BLaER1 (cell line): Measurements from ENCODE around the gene SRSF12.
A peak's percentile ranks its signal among the peaks of the same experiment; 100 is the strongest.
"Not testable (repeated sequence)": the region's sequence is repeated elsewhere in the genome, so short reads cannot be mapped to it uniquely, and the experiment has no call there.

ENCODE experiments used
- H3K27ac ChIP-seq: shearing (Covaris generic); formaldehyde crosslinking; 2 replicates; pipeline ENCODE4 v1.8.1; 2022
- H3K27me3 ChIP-seq: shearing (Covaris generic); formaldehyde crosslinking; 2 replicates; pipeline ENCODE4 v1.8.1; 2022
- H3K36me3 ChIP-seq: shearing (Covaris generic); formaldehyde crosslinking; 2 replicates; pipeline ENCODE4 v1.8.1; 2022
- H3K4me1 ChIP-seq: shearing (Covaris generic); formaldehyde crosslinking; 2 replicates; pipeline ENCODE4 v1.8.1; 2022
- H3K4me2 ChIP-seq: shearing (Covaris generic); formaldehyde crosslinking; 2 replicates; pipeline ENCODE4 v1.8.1; 2022
- H3K4me3 ChIP-seq: shearing (Covaris generic); formaldehyde crosslinking; 2 replicates; pipeline ENCODE4 v1.8.1; 2022
- H3K9ac ChIP-seq: shearing (Covaris generic); formaldehyde crosslinking; 2 replicates; pipeline ENCODE4 v1.8.1; 2022
- H3K9me3 ChIP-seq: shearing (Covaris generic); formaldehyde crosslinking; 2 replicates; pipeline ENCODE4 v1.8.1; 2022
- H4K20me1 ChIP-seq: shearing (Covaris generic); formaldehyde crosslinking; 2 replicates; pipeline ENCODE4 v1.8.1; 2022
- Cebpa-rat ChIP-seq: shearing (Covaris generic); IDR thresholded peaks from 2 replicates; pipeline ENCODE4 v1.8.1; 2022

SRSF12 gene

DNA sequence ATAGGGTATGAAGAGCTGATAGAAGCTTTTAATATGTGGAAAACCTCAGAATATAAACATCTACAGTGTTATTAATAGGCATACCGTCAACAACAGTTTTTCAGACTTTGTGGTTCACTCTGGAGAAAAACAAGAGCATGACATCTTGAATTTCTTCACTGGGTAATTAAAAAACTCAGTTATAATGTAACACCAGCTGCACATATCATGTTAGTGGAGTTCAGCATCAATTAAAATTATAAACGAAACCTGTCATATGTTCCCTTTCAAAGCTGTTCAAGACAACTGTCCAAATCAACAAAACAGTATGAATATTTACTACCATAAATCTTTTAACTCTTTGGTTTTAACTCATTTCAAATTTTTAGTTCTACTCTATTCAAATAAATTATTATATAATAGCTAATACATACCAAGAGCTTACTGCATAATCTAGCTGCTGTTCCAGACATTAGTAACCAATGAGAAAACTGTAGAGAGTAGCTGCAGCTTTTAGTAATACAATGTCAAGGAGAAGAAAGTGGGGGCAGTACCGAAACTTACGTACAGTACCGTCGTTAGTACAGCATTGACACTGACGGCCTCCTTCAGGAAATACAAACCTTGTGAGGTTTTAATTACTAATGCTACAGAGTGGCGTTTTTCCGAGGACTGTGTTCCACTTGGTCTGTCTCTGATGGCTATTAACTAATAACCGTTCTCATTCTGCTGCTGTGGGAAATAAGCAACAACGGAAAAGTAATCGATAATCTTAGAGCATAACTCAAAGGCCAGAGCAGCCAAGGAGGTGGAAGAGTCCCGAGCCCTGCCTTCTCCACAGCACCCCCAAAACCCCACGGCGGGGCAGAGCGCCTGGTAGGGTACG, 27.5 kb upstream of the SRSF12 start:
- Histone ChIP-seq H3K9ac (peak overlapping the region; percentile 87), H3K4me1 (peaks cover 21% of the 10 kb centered on the region), H4K20me1 (no peaks in the 10 kb centered on the region), H3K36me3 (0 out of 2 replicates have a peak, but pooled peaks cover 7% of the 10 kb centered on the region), H3K4me2 (peak overlapping the region; percentile 73), H3K27ac (peak overlapping the region; percentile 84), H3K9me3 (no peaks in the 10 kb centered on the region), H3K4me3 (peak overlapping the region; percentile 80), H3K27me3 (no peaks in the 10 kb centered on the region)
- no peak for TF ChIP-seq Cebpa-rat

DNA sequence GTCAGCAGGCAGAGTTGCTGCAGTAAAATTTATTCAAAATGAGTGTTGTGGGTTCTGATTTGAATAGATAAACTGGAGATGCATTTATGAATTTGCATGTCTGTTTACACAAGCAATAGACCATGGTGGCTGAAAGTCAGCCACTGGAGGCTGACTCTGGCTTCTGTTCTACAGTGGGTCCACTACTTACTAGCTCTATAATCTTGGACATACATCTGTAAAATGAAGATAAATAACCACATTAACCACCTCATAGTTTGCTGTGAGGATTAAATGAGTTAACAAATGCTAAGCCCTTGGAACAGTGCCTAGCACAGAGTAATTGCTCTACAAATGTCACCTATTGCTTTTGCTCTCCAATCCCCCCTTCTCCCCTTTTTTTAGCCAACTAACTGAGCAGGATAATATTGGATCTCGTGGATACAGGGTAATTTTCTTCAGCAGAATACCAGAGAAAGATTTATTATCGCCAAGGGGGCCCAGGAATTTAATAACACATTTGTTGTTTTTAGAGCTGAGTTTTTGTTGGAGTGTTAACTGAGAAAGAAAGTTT, 26.6 kb upstream of the SRSF12 start:
- H3K9ac ChIP-seq, result no peak overlapping the region
- H4K20me1 ChIP-seq, result no peaks in the 10 kb centered on the region
- no peak overlapping the region for H3K27ac ChIP-seq
- no peak overlapping the region for H3K4me3 ChIP-seq
- peak overlapping the region; percentile 73; the same call in 1 of the 2 replicates for H3K4me2 ChIP-seq
- H3K36me3 ChIP-seq, result no peaks in the 10 kb centered on the region
- peaks cover 21% of the 10 kb centered on the region for H3K4me1 ChIP-seq
- no peaks in the 10 kb centered on the region for H3K9me3 ChIP-seq
- TF ChIP-seq Cebpa-rat, result no peak
- H3K27me3 ChIP-seq, result no peaks in the 10 kb centered on the region

DNA sequence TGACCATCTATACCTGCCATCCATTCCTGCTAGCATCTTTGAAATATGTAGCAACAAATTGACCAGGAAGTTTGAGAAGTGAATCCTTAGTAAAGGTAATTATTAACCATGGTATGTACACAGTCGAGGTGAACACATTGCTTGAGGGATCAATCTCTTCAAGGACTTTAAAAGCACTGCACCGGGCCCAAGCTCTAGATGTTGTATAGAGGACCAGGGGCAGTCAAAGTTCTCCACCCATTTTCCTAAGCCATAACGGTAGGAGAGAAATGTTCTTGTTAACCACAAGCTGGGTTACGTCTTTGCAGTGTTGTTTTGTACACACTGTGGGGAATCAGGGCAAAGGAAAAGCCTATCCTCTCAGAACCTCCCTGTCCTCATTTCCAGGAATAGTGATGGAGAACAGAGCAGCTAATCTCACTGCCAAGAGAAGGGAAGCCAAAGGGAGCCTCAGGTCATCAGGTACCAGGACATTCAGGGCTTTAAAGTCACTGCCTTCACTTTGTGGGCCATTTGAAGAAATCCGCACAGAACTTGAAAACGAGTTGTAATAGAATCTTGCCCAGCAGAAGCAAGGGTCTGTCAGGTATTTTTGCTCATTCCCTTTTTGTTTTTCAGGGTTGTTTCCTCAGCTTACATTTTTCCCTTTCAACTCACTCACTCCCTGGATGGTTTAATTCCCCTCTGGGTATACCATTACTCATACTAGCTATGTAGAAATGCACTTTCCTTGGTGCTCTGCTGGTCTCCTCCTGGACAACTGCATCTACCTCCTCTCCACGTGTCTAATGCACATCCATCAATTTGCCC, 22.7 kb upstream of the SRSF12 start:
- no peak for TF ChIP-seq Cebpa-rat
- Histone ChIP-seq H3K9me3 (no peaks in the 10 kb centered on the region), H3K4me3 (no peak overlapping the region), H3K4me2 (no peak overlapping the region), H3K27me3 (no peaks in the 10 kb centered on the region), H3K36me3 (no peaks in the 10 kb centered on the region), H4K20me1 (no peaks in the 10 kb centered on the region), H3K9ac (no peak overlapping the region), H3K27ac (no peak overlapping the region), H3K4me1 (0 out of 2 replicates have a peak, but pooled peaks cover 9% of the 10 kb centered on the region)

DNA sequence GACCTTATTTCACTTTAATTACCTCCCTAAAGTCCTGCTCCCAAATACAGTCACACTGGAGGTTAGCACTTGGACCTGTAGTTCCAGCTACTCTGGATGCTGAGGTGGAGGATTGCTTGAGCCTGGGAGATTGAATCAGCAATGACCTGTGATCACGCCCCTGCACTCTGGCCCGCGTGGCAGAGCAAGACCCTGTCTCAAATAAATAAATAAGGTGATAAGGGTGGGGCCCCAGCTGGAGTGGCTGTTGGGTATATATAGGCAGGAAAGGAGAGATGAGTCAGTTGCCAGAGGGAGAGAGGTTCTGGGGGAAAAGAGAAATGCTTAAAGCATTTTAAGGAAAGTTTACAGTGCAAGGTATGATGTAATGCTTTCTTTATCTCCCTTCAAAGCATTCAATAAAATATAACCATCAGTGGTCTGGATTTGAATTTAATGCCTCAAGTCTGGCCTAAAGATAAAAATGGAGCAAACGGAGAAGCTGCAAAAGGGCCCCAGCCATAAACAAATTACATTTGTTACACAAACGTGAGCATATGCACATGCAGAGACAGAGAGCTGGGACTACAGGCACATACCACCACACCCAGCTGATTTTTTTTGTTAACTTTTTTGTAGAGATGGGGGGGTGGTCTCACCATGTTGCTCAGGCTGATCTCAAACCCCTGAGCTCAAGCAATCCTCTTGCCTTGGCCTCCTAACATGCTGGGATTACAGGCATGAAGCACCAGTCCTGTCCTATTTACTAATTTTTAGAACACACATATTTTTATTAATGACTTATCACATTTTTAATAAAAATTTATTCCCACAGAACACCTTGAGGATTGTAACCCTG, 21.9 kb upstream of the SRSF12 start:
- Histone ChIP-seq H3K36me3 (no peaks in the 10 kb centered on the region), H3K9me3 (no peaks in the 10 kb centered on the region), H3K27ac (no peak overlapping the region), H3K9ac (no peak overlapping the region), H3K4me3 (no peak overlapping the region), H4K20me1 (no peaks in the 10 kb centered on the region), H3K4me2 (no peak overlapping the region), H3K27me3 (no peaks in the 10 kb centered on the region), H3K4me1 (0 out of 2 replicates have a peak, but pooled peaks cover 4% of the 10 kb centered on the region)
- TF ChIP-seq Cebpa-rat, result no peak

DNA sequence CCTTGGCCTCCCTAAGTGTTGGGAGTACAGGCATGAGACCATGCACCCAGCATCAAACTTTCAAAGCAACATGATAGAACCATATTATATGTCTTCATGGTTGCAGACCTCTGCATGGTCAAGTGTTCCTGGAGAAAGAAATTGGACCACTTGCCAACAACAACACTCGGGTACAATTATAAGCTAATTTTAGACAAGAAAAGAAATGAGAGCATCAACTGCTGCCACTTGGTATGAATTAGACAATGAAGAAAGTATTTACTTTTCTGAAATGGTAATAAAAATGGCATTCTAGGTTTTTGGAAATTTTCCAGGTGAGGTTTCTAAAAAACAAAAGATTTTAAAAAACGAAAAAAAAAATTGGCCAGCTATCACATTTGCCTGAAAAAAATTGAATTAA, 20.3 kb upstream of the SRSF12 start:
- H4K20me1 ChIP-seq, result no peaks in the 10 kb centered on the region
- H3K27ac ChIP-seq, result no peak overlapping the region
- H3K4me2 ChIP-seq, result no peak overlapping the region
- H3K4me1 ChIP-seq, result no peaks in the 10 kb centered on the region
- TF ChIP-seq Cebpa-rat, result no peak
- H3K4me3 ChIP-seq, result no peak overlapping the region
- H3K9me3 ChIP-seq, result no peaks in the 10 kb centered on the region
- no peak overlapping the region for H3K9ac ChIP-seq
- no peaks in the 10 kb centered on the region for H3K27me3 ChIP-seq
- no peaks in the 10 kb centered on the region for H3K36me3 ChIP-seq

DNA sequence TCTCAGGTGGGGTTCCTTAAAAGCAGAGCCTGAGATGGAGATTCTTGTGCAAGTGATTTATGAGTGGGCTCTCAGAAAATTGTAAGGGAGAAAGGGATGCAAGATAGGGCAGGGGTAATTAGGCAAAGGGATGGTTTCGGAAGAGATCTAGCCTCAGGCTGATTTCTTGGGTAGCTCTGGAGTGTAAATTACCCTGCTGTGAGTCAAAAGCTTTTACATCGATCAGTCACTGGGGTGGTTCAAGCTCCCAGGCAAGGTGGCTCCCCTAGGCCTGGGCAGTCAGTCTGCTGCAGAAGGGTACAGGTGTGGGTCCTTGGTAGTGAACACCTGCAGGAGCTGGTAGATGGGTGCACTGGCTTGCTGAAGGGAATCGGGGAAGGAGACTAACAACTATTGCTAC, 16.9 kb upstream of the SRSF12 start:
- Histone ChIP-seq H3K9me3 (no peaks in the 10 kb centered on the region), H4K20me1 (no peaks in the 10 kb centered on the region), H3K27me3 (no peaks in the 10 kb centered on the region), H3K9ac (no peak overlapping the region), H3K36me3 (no peaks in the 10 kb centered on the region), H3K4me3 (no peak overlapping the region), H3K4me2 (no peak overlapping the region), H3K4me1 (no peaks in the 10 kb centered on the region), H3K27ac (no peak overlapping the region)
- no peak for TF ChIP-seq Cebpa-rat

DNA sequence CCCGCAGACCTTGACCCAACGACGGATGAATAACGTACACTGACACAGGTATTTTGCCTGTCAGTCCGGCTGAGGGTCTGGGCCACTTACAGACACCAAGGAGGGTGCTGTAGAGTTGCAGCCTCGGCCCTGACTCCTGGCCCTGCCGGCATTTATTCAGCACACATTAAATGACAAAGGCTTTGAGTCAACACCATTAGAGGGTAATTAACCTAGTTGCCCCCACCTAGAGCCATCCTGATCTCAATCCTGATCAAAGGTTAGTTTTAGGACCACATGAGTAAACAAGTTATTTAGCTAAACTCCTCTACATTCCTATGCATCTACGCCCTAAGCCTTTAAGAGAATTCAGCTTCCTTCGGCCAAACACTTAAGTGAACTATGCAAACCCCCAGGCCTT, 16.1 kb upstream of the SRSF12 start:
- Histone ChIP-seq H3K27me3 (no peaks in the 10 kb centered on the region), H3K4me2 (no peak overlapping the region), H4K20me1 (no peaks in the 10 kb centered on the region), H3K9ac (no peak overlapping the region), H3K9me3 (no peaks in the 10 kb centered on the region), H3K4me3 (no peak overlapping the region), H3K36me3 (no peaks in the 10 kb centered on the region), H3K4me1 (no peaks in the 10 kb centered on the region), H3K27ac (no peak overlapping the region)
- no peak for TF ChIP-seq Cebpa-rat

DNA sequence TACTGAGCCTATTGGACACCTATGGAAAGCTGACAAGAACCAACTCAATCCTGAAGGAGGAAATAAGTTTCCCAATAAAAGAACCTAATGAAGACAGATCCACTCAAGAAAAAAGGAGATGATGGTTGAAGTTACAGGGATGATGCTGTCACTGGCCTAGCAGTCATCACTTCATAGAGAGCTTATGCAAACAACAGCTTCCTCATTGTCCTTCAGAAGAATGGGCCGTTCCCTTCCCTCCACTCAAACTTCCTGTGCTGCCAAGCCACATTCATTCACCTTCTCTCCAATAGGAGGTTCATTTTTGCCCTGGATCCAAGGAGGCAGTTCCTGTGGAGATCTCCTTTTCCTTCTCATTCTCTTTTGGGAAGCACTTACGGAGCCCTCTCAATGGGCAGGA, 14.2 kb upstream of the SRSF12 start:
- no peaks in the 10 kb centered on the region for H3K27me3 ChIP-seq
- no peak overlapping the region for H3K9ac ChIP-seq
- no peaks in the 10 kb centered on the region for H3K4me1 ChIP-seq
- H3K27ac ChIP-seq, result no peak overlapping the region
- H3K9me3 ChIP-seq, result no peaks in the 10 kb centered on the region
- no peaks in the 10 kb centered on the region for H4K20me1 ChIP-seq
- no peak for TF ChIP-seq Cebpa-rat
- H3K36me3 ChIP-seq, result no peaks in the 10 kb centered on the region
- no peak overlapping the region for H3K4me2 ChIP-seq
- H3K4me3 ChIP-seq, result no peak overlapping the region

DNA sequence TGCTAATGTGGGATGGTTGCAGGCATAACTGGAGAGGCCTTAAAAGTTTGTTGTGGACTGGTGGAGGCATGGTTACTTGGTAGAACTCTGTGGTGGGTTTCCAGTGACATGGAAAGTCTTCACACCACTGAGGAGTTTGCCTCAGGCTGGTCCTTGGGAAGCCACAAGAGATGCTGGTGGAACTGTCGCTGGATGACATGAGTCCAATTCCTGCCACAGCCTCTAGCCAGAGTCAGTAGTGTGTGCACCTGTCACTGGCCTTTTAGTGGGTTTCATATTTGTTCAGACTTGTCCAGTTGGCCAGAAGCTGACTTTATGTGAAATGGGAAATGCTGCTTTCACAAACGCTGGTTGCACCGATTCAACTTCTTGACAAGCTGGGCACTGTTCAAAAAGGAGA, 13.7 kb upstream of the SRSF12 start:
- Histone ChIP-seq H3K36me3 (no peaks in the 10 kb centered on the region), H3K9ac (no peak overlapping the region), H3K27me3 (no peaks in the 10 kb centered on the region), H3K9me3 (no peaks in the 10 kb centered on the region), H3K4me1 (no peaks in the 10 kb centered on the region), H3K27ac (no peak overlapping the region), H3K4me2 (no peak overlapping the region), H3K4me3 (no peak overlapping the region), H4K20me1 (no peaks in the 10 kb centered on the region)
- TF ChIP-seq Cebpa-rat, result no peak

DNA sequence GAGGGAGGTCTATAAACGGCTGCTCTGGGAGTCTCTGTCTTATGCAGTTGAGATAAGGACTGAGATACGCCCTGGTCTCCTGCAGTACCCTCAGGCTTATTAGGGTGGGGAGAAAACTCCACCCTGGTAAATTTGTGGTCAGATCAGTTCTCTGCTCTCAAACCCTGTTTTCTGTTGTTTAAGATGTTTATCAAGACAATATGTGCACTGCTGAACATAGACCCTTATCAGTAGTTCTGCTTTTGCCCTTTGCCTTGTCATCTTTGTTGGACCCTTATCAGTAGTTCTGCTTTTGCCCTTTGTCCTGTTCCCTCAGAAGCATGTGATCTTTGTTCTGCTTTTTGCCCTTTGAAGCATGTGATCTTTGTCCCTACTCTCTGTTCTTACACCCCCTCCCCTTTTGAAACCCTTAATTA, 10.4 kb upstream of the SRSF12 start:
- H3K4me2 ChIP-seq, H3K4me3 ChIP-seq, H3K27me3 ChIP-seq, H4K20me1 ChIP-seq, H3K9ac ChIP-seq, H3K4me1 ChIP-seq, H3K27ac ChIP-seq, H3K36me3 ChIP-seq, H3K9me3 ChIP-seq: not testable (repeated sequence)
